Measurements from ENCODE around the gene SDE2. TPM values are rescaled to one million over a fixed set of nuclear protein-coding genes. Genes with fewer than 3 reads are reported as not detected.
"Not testable (repeated sequence)": the region's sequence is repeated elsewhere in the genome, so short reads cannot be mapped to it uniquely, and the experiment has no call there.

The SDE2 gene
- total RNA-seq, 4 donors from 2014 or later: 19.9 to 41.0 (median 27.3) TPM

DNA sequence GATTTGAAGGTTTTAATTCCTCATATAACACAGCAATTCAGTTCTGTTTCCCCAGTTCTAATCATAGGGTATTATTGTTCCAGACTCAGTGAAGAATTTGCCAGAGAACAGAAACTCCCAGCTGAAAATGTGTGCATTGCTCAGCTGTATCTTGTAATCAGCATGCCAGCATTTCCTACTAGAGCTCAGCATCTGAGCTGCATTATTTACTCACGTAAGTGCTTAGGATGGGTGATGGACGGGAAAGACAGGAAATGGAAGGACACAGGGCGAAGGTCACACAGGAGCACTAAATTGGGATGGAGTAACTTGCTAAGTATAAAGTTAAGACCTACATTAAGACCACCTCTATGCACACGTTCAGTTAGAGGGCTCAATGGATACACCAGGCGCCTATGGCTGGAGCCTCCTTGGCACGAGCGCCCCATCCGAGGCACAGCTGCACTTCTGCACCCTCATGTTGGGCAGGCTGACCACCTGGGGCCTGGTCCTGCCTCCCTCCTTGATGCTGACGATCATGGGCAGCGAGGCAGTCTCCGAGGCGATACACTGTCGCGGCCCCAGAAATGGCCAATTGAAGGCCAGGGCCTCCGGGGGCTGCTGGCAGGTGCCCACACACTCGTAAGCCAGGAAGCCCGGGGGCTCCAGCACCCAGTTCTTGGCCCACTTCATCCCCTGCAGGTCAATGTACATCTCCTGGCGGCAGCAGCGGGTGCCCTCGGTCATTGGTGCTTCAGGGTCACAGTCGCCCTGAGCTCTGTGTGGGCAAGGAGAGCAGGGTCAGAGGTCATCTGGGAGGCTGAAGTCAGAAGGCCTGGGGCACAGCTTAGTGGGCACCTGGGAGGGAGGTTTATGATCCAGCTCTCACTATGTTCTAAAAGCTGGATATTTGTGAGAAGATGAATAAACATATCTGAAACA is 61.8 kb downstream of the SDE2 start:
- Histone ChIP-seq H3K9me3 (no peaks in the 10 kb centered on the region), H3K27ac (no peak overlapping the region), H3K27me3 (no peaks in the 10 kb centered on the region), H3K36me3 (no peaks in the 10 kb centered on the region), H3K4me3 (replicated peaks in 1 of 3) (no peak overlapping the region), H3K4me1 (peaks cover 0 to 11% of the 10 kb centered on the region in 2 donors)
- intact Hi-C loops (cut with DNase I): no loop called here
- DNase-seq: no peak
- TF ChIP-seq POLR2A (IDR thresholded peaks at IDR 0.05) (no peak), CTCF (IDR thresholded peaks at IDR 0.05) (no peak)
- WGBS, 2 donors: 91 to 93% methylated on average over 10 to 16 of the region's 21 CpGs

DNA sequence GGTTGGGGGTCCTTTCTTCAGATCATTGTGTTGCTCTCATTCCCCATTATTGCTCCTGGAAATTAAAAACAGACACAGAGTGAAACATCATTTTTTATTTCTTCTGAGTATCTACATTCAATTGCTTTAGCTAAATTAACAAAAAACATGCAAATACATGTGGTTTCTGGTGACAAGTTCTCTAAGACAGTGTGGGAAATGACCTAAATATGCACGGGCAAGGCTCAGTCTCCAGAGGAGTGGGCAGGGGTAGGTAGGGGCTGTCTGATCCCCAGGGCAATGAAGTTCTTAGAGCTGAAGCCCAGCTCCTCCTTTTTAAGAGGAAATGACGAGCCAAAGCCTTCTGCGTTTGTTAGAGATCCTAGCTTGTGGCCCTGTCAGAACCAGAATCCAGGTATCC is 62.6 kb downstream of the SDE2 start:
- TF ChIP-seq CTCF (IDR thresholded peaks at IDR 0.05) (no peak), POLR2A (IDR thresholded peaks at IDR 0.05) (no peak)

DNA sequence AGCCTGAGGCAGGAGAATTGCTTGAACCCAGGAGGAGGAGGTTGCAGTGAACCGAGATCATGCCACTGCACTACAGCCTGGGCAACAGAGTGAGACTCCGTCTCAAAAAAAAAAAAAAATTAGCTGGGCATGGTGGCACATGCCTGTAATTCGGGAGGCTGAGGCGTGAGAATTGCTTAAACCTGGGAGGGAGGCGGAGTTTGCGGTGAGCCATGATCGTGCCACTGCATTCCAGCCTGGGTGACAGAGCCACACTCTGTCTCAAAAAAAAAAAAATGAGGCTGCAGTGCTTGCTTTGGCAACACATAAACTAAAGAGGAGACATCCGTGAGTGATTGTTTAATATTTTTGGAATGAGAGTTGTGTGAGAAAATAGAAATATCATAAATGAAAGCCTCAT is 63.1 kb downstream of the SDE2 start:
- H3K4me1 ChIP-seq; H3K27ac ChIP-seq; H3K27me3 ChIP-seq; H3K4me3 ChIP-seq (replicated peaks in 1 of 3); intact Hi-C loops (cut with DNase I); H3K9me3 ChIP-seq; DNase-seq; H3K36me3 ChIP-seq: not testable (repeated sequence)
- 85% methylated on average over 8 of the region's 8 CpGs for WGBS, 2 donors

More for the DNA sequence above, 62.6 kb downstream of the SDE2 start:
- 74 to 86% methylated on average over 3 of the region's 3 CpGs for WGBS, 2 donors
- no peak overlapping the region for H3K4me3 ChIP-seq (replicated peaks in 1 of 3)
- DNase-seq: no peak
- H3K4me1 ChIP-seq: peaks cover 0 to 10% of the 10 kb centered on the region in 2 donors
- H3K9me3 ChIP-seq: no peaks in the 10 kb centered on the region
- no peak overlapping the region for H3K27ac ChIP-seq
- intact Hi-C loops (cut with DNase I): no loop called here
- H3K27me3 ChIP-seq: no peaks in the 10 kb centered on the region
- no peaks in the 10 kb centered on the region for H3K36me3 ChIP-seq

DNA sequence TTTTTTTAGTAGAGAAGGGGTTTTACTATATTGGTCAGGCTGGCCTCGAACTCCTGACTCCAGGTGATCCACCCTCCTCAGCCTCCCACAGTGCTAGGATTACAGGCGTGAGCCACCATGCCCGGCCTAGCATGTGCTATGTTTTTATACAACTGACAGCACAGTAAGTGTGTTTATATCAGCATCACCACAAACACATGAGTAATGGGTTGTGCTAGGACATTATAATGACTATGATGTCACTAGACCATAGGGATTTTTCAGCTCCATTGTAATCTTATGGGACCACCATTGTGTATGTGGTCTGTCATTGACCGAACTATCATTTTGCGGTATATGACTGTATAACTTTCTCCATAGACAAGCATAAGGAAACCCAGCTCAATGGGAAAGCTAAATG is 64.4 kb downstream of the SDE2 start:
- no peaks in the 10 kb centered on the region for H3K9me3 ChIP-seq
- H3K4me1 ChIP-seq: no peaks in the 10 kb centered on the region
- TF ChIP-seq CTCF (IDR thresholded peaks at IDR 0.05) (no peak), POLR2A (IDR thresholded peaks at IDR 0.05) (no peak)
- no peaks in the 10 kb centered on the region for H3K27me3 ChIP-seq
- no peak overlapping the region for H3K4me3 ChIP-seq (replicated peaks in 1 of 3)
- H3K36me3 ChIP-seq: no peaks in the 10 kb centered on the region
- DNase-seq: no peak
- no peak overlapping the region for H3K27ac ChIP-seq
- WGBS, 2 donors: 88 to 93% methylated on average over 5 of the region's 5 CpGs
- intact Hi-C loops (cut with DNase I): no loop called here

GRCh38 chr1:225933072-225933471 is 66.1 kb downstream of the SDE2 start:
- no peaks in the 10 kb centered on the region for H3K4me1 ChIP-seq
- TF ChIP-seq CTCF (IDR thresholded peaks at IDR 0.05): no peak
- no peak for TF ChIP-seq POLR2A (IDR thresholded peaks at IDR 0.05)
- no peaks in the 10 kb centered on the region for H3K27me3 ChIP-seq
- no peaks in the 10 kb centered on the region for H3K36me3 ChIP-seq
- 87 to 91% methylated on average over 2 of the region's 2 CpGs for WGBS, 2 donors
- no peak overlapping the region for H3K27ac ChIP-seq
- H3K4me3 ChIP-seq (replicated peaks in 1 of 3): no peak overlapping the region
- no peak for DNase-seq
- no peaks in the 10 kb centered on the region for H3K9me3 ChIP-seq
- intact Hi-C loops (cut with DNase I): no loop called here

Small RNA genes within 50 kb of the gene (small RNA-seq; reads per million reads assigned to genes)
- gene AL117348.1 (not detected), gene NDUFA3P3 (not detected)

Other genes with a start within 250 kb of the SDE2 start
- gene SRP9, start 221.5 kb downstream of the SDE2 start, total RNA-seq: 100 to 1,000 TPM; 196 to 297 (median 260) TPM
- gene EPHX1, start 189.2 kb downstream of the SDE2 start, total RNA-seq: 100 to 1,000 TPM; 297 to 533 (median 441) TPM
- 10 to 100 TPM; 30.1 to 57.7 (median 41.6) TPM for gene TMEM63A, start 117.0 kb downstream of the SDE2 start, total RNA-seq
- gene LEFTY1, start 110.2 kb downstream of the SDE2 start, total RNA-seq: 1 to 10 TPM in 1 of 4 donors, not detected in 3; 1.0 TPM
- 10 to 100 TPM; 38.8 to 55.0 (median 41.0) TPM for gene PYCR2, start 75.1 kb downstream of the SDE2 start, total RNA-seq
- gene LEFTY2, start 58.1 kb downstream of the SDE2 start, total RNA-seq: under 1 TPM in 2 of 4 donors, not detected in 2; 0.11 to 0.29 TPM
- 100 to 1,000 TPM; 304 to 610 (median 445) TPM for gene H3-3A, start 63.4 kb upstream of the SDE2 start, total RNA-seq
- 10 to 100 TPM; 56.4 to 74.2 (median 66.0) TPM for gene ACBD3, start 187.4 kb upstream of the SDE2 start, total RNA-seq
- not detected for gene MIXL1, start 224.3 kb upstream of the SDE2 start, total RNA-seq

Data from thyroid gland (tissue), 4 donors.